NCI-H1436 treated with DMSO at 0.1 percent for 48 hours (cell line): ENCODE data around the gene PLXDC1.
"Not testable (repeated sequence)": the region's sequence is repeated elsewhere in the genome, so short reads cannot be mapped to it uniquely, and the experiment has no call there.

ENCODE experiments used
- DNase-seq: peaks from one replicate; lab custom pipeline; 2025; lab: John Stamatoyannopoulos, UW

PLXDC1 gene

GRCh38 chr17:39063681-39064069, 87.8 kb downstream of the PLXDC1 start:
- no peak for DNase-seq

GRCh38 chr17:39062846-39063680, 88.4 kb downstream of the PLXDC1 start:
- DNase-seq, result no peak

- no peak for DNase-seq
Observed at GRCh38 chr17:39058524-39058923, 92.9 kb downstream of the PLXDC1 start.

GRCh38 chr17:39057701-39058206, 93.7 kb downstream of the PLXDC1 start:
- no peak for DNase-seq

- DNase-seq, result no peak
Observed at GRCh38 chr17:39054111-39054645, 97.3 kb downstream of the PLXDC1 start.

GRCh38 chr17:39052423-39052822, 99.0 kb downstream of the PLXDC1 start:
- not testable (repeated sequence) for DNase-seq

- DNase-seq, result no peak
Observed at GRCh38 chr17:39051001-39051585, 100.3 kb downstream of the PLXDC1 start.

- DNase-seq, result no peak
Observed at GRCh38 chr17:39045948-39046679, 105.3 kb downstream of the PLXDC1 start.

- DNase-seq, result no peak
Observed at GRCh38 chr17:39036009-39036408, 115.4 kb downstream of the PLXDC1 start.

GRCh38 chr17:39035578-39035977, 115.9 kb downstream of the PLXDC1 start:
- not testable (repeated sequence) for DNase-seq

- no peak for DNase-seq
Observed at GRCh38 chr17:39028690-39029089, 122.7 kb downstream of the PLXDC1 start.

- DNase-seq, result no peak
Observed at GRCh38 chr17:39027455-39028035, 123.9 kb downstream of the PLXDC1 start.

GRCh38 chr17:39026980-39027451, 124.4 kb downstream of the PLXDC1 start:
- no peak for DNase-seq

GRCh38 chr17:39026346-39026745, 125.1 kb downstream of the PLXDC1 start:
- DNase-seq, result not testable (repeated sequence)

- DNase-seq, result no peak
Observed at GRCh38 chr17:39022924-39023323, 128.5 kb downstream of the PLXDC1 start.

GRCh38 chr17:39020037-39020436, 131.4 kb downstream of the PLXDC1 start:
- not testable (repeated sequence) for DNase-seq

GRCh38 chr17:39018267-39019134, 132.9 kb downstream of the PLXDC1 start:
- no peak for DNase-seq

- DNase-seq, result no peak
Observed at GRCh38 chr17:39016193-39017153, 135.0 kb downstream of the PLXDC1 start.

- DNase-seq, result no peak
Observed at GRCh38 chr17:39015546-39015935, 135.9 kb downstream of the PLXDC1 start.
